HepG2 (cell line): ENCODE measurements around the gene SENP7. TPM values are rescaled to one million over a fixed set of nuclear protein-coding genes. Genes with fewer than 3 reads are reported as not detected.

ENCODE experiments used
- ARID3A ChIP-seq: IDR thresholded peaks from 2 replicates; pipeline ENCODE4 v1.6.1; 2012; ENCODE audit warnings: low read depth, low read length, improper control_type of control experiment
- JARID2 ChIP-seq: sonication (generic); formaldehyde crosslinking; IDR thresholded peaks from 2 replicates; pipeline ENCODE4 v1.8.1; 2023; ENCODE audit warnings: missing genetic modification reagents, inconsistent platforms; ENCODE audit not compliant: insufficient replicate concordance
- KLF11 ChIP-seq: IDR thresholded peaks from 2 replicates; pipeline ENCODE4 v1.6.1; 2016; ENCODE audit warnings: missing compliant biosample characterization
- KLF16 ChIP-seq, 2 experiments: sonication (generic) in 1 of 2; formaldehyde crosslinking in 1 of 2; IDR thresholded peaks; 2 replicates each; pipeline versions ENCODE4 v1.6.1 to v1.8.0; 2016 to 2023; ENCODE audit warnings: missing genetic modification reagents in 2 of 2, missing compliant biosample characterization in 1 of 2
- MYC ChIP-seq: sonication (generic); formaldehyde crosslinking; IDR thresholded peaks from 2 replicates; pipeline ENCODE4 v1.9.0; 2021; ENCODE audit warnings: missing genetic modification reagents, borderline replicate concordance
- NFE2L2 ChIP-seq: fragments of 150-350 bp; IDR thresholded peaks from 2 replicates; pipeline ENCODE4 v1.6.1; 2014; ENCODE audit warnings: low read length
- RBM39 ChIP-seq: fragments of 200-400 bp; formaldehyde crosslinking; IDR thresholded peaks from one replicate; pipeline ENCODE4 v1.6.1; 2018; ENCODE audit warnings: antibody characterized with exemption, mild to moderate bottlenecking, low read depth, low read length; ENCODE audit not compliant: poor library complexity, severe bottlenecking
- REL ChIP-seq: sonication (generic); formaldehyde crosslinking; conservative IDR thresholded peaks from 2 replicates; pipeline ENCODE4 v1.8.0; 2022; ENCODE audit warnings: mild to moderate bottlenecking, missing genetic modification reagents, moderate library complexity
- REXO4 ChIP-seq: sonication (generic); formaldehyde crosslinking; IDR thresholded peaks from 2 replicates; pipeline ENCODE4 v1.8.0; 2022; ENCODE audit warnings: missing genetic modification reagents, mild to moderate bottlenecking, borderline replicate concordance
- SIN3B ChIP-seq: fragments of 150-350 bp; IDR thresholded peaks from 2 replicates; pipeline ENCODE4 v1.6.1; 2014; ENCODE audit warnings: low read length
- SNRNP70 ChIP-seq: fragments of 200-400 bp; formaldehyde crosslinking; IDR thresholded peaks from 2 replicates; pipeline ENCODE4 v1.6.1; 2017; ENCODE audit warnings: mild to moderate bottlenecking, low read depth, low read length, moderate library complexity
- SRSF4 ChIP-seq: fragments of 200-400 bp; formaldehyde crosslinking; IDR thresholded peaks from one replicate; pipeline ENCODE4 v1.6.1; 2018; ENCODE audit warnings: mild to moderate bottlenecking, low read depth, low read length, moderate library complexity; ENCODE audit not compliant: poor library complexity, severe bottlenecking
- ZBTB25 ChIP-seq: IDR thresholded peaks from 2 replicates; pipeline ENCODE4 v1.6.1; 2018; ENCODE audit warnings: missing genetic modification reagents
- ZFP36L2 ChIP-seq: sonication (generic); formaldehyde crosslinking; IDR thresholded peaks from 2 replicates; pipeline ENCODE4 v1.4.0; 2020; ENCODE audit warnings: missing genetic modification reagents
- ZNF253 ChIP-seq: sonication (generic); formaldehyde crosslinking; IDR thresholded peaks from 2 replicates; pipeline ENCODE4 v1.8.0; 2022; ENCODE audit warnings: mild to moderate bottlenecking, missing genetic modification reagents, borderline replicate concordance
- ZNF343 ChIP-seq: sonication (generic); formaldehyde crosslinking; IDR thresholded peaks from 2 replicates; pipeline ENCODE4 v1.4.0; 2020; ENCODE audit warnings: mild to moderate bottlenecking, missing genetic modification reagents
- ZNF543 ChIP-seq: sonication (generic); formaldehyde crosslinking; IDR thresholded peaks from 2 replicates; pipeline ENCODE4 v1.4.0; 2020; ENCODE audit warnings: mild to moderate bottlenecking, missing genetic modification reagents
- ZZZ3 ChIP-seq: sonication (generic); formaldehyde crosslinking; IDR thresholded peaks from 2 replicates; pipeline ENCODE4 v1.4.0; 2020; ENCODE audit warnings: missing genetic modification reagents, mild to moderate bottlenecking, borderline replicate concordance
- polyA plus RNA-seq, 8 experiments: library from polyadenylated mRNA; depleted of rRNA in 3 of 8; stranded (reverse) in 7 of 8; unstranded in 1 of 8; fragments of >200 nt; fragmentation: Illumina TruSeq in 4 of 8; extraction: Trizol in 4 of 8; gene quantifications; 2 replicates each; pipeline versions ENCODE4 v1.2.1 to v1.2.3, GENCODE V29; 2011 to 2016; ENCODE audit warnings: low read depth in 4 of 8, missing spikeins in 1 of 8, mixed read lengths in 1 of 8; ENCODE audit not compliant: insufficient read depth in 1 of 8
- total RNA-seq, 5 experiments: library from RNA; depleted of rRNA; stranded (reverse); fragments of >200 nt; fragmentation: Illumina TruSeq; extraction: Trizol; gene quantifications; 2 replicates each; pipeline ENCODE4 v1.2.3, GENCODE V29; 2016; ENCODE audit warnings: low read depth in 1 of 5
- TF ChIP-seq, protein P1 (sequence below): sonication (generic); formaldehyde crosslinking; IDR thresholded peaks from 2 replicates; pipeline ENCODE4 v1.4.0; 2020; ENCODE audit warnings: mild to moderate bottlenecking, missing genetic modification reagents
- TF ChIP-seq, protein P2 (sequence below): sonication (generic); formaldehyde crosslinking; IDR thresholded peaks from 2 replicates; pipeline ENCODE4 v1.8.0; 2022; ENCODE audit warnings: mild to moderate bottlenecking, missing genetic modification reagents, moderate library complexity
- TF ChIP-seq, protein P3 (sequence below): sonication (generic); formaldehyde crosslinking; IDR thresholded peaks from 2 replicates; pipeline ENCODE4 v1.5.1; 2020; ENCODE audit warnings: missing genetic modification reagents, mild to moderate bottlenecking, borderline replicate concordance
- TF ChIP-seq, protein P4 (sequence below): sonication (generic); formaldehyde crosslinking; IDR thresholded peaks from 2 replicates; pipeline ENCODE4 v1.5.0; 2020; ENCODE audit warnings: missing genetic modification reagents

SENP7 gene
- total and polyA plus RNA-seq, 2 of the 13 experiments (the other 11 are each of a cell fraction or from before 2014, with no cell fraction given) = 9.1 to 10.3 TPM

GRCh38 chr3:101512646-101513418 is at the start of gene SENP7 (continued):
- TF ChIP-seq, protein P1, sequence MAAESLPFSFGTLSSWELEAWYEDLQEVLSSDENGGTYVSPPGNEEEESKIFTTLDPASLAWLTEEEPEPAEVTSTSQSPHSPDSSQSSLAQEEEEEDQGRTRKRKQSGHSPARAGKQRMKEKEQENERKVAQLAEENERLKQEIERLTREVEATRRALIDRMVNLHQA (CRISPR knock-in tag) = no peak
- TF ChIP-seq SRSF4 = no peak
- TF ChIP-seq SNRNP70 = no peak
- 0 out of 2 replicates have a peak, but pooled peaks have one; percentile 37 for TF ChIP-seq MYC (CRISPR knock-in tag)
- TF ChIP-seq ZFP36L2 (CRISPR knock-in tag) = no peak
- no peak for TF ChIP-seq SIN3B
- TF ChIP-seq ZNF343 (CRISPR knock-in tag) = no peak
- TF ChIP-seq ZZZ3 = no peak
- TF ChIP-seq ZNF543 = no peak
- TF ChIP-seq, protein P2, sequence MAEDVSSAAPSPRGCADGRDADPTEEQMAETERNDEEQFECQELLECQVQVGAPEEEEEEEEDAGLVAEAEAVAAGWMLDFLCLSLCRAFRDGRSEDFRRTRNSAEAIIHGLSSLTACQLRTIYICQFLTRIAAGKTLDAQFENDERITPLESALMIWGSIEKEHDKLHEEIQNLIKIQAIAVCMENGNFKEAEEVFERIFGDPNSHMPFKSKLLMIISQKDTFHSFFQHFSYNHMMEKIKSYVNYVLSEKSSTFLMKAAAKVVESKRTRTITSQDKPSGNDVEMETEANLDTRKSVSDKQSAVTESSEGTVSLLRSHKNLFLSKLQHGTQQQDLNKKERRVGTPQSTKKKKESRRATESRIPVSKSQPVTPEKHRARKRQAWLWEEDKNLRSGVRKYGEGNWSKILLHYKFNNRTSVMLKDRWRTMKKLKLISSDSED (CRISPR knock-in tag) = no peak
- TF ChIP-seq KLF16 (CRISPR knock-in tag; IDR thresholded peaks at IDR 0.05) = peak in 1 of 2 experiments; percentile 78; a peak in 2 of 4 replicates
- TF ChIP-seq NFE2L2 = no peak
- TF ChIP-seq ZBTB25 (CRISPR knock-in tag) = no peak
- TF ChIP-seq ARID3A = no peak
- no peak for TF ChIP-seq JARID2 (CRISPR knock-in tag)
- TF ChIP-seq, protein P3, sequence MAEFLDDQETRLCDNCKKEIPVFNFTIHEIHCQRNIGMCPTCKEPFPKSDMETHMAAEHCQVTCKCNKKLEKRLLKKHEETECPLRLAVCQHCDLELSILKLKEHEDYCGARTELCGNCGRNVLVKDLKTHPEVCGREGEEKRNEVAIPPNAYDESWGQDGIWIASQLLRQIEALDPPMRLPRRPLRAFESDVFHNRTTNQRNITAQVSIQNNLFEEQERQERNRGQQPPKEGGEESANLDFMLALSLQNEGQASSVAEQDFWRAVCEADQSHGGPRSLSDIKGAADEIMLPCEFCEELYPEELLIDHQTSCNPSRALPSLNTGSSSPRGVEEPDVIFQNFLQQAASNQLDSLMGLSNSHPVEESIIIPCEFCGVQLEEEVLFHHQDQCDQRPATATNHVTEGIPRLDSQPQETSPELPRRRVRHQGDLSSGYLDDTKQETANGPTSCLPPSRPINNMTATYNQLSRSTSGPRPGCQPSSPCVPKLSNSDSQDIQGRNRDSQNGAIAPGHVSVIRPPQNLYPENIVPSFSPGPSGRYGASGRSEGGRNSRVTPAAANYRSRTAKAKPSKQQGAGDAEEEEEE (CRISPR knock-in tag) = no peak
- TF ChIP-seq, protein P4, sequence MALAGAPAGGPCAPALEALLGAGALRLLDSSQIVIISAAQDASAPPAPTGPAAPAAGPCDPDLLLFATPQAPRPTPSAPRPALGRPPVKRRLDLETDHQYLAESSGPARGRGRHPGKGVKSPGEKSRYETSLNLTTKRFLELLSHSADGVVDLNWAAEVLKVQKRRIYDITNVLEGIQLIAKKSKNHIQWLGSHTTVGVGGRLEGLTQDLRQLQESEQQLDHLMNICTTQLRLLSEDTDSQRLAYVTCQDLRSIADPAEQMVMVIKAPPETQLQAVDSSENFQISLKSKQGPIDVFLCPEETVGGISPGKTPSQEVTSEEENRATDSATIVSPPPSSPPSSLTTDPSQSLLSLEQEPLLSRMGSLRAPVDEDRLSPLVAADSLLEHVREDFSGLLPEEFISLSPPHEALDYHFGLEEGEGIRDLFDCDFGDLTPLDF = 0 out of 2 replicates have a peak, but pooled peaks have one; percentile 43
- TF ChIP-seq REXO4 (CRISPR knock-in tag) = no peak
- no peak for TF ChIP-seq REL (CRISPR knock-in tag)
- no peak for TF ChIP-seq ZNF253 (CRISPR knock-in tag)
- TF ChIP-seq KLF11 = no peak
- TF ChIP-seq RBM39 = peak; percentile 31
